ENCODE results near the gene CD300LB.

Gene CD300LB

GRCh38 chr17:74485841-74486240 is 45.4 kb downstream of the CD300LB start:
- Histone ChIP-seq H3K36me3 (ENCODE audit: control insufficient read depth, insufficient read depth, low read length, severe bottlenecking) (no peaks in the 10 kb centered on the region), H3K4me3 (ENCODE audit: low read length) (no peak overlapping the region), H3K9ac (ENCODE audit: low read length) (no peak overlapping the region), H3K27me3 (replicated peaks; ENCODE audit: control insufficient read depth, insufficient read depth, low read length) (peaks cover 49% of the 10 kb centered on the region), H3K9me3 (ENCODE audit: control insufficient read depth, low read length) (peaks cover 3% of the 10 kb centered on the region), H3K4me1 (ENCODE audit: control insufficient read depth, insufficient read depth, low read length) (no peaks in the 10 kb centered on the region)
- DNase-seq (ENCODE audit: low read depth): no peak

- no peaks in the 10 kb centered on the region for H3K36me3 ChIP-seq (ENCODE audit: control insufficient read depth, insufficient read depth, low read length, severe bottlenecking)
- H3K9me3 ChIP-seq (ENCODE audit: control insufficient read depth, low read length): peaks cover 3% of the 10 kb centered on the region
- no peaks in the 10 kb centered on the region for H3K4me1 ChIP-seq (ENCODE audit: control insufficient read depth, insufficient read depth, low read length)
- H3K27me3 ChIP-seq (replicated peaks; ENCODE audit: control insufficient read depth, insufficient read depth, low read length): peaks cover 53% of the 10 kb centered on the region
- DNase-seq (ENCODE audit: low read depth): no peak
- no peak overlapping the region for H3K4me3 ChIP-seq (ENCODE audit: low read length)
- H3K9ac ChIP-seq (ENCODE audit: low read length): no peak overlapping the region
These were observed 46.1 kb downstream of the CD300LB start for GRCh38 chr17:74485022-74485743.

- H3K9me3 ChIP-seq (ENCODE audit: control insufficient read depth, low read length): peaks cover 3% of the 10 kb centered on the region
- H3K4me3 ChIP-seq (ENCODE audit: low read length): no peak overlapping the region
- H3K27me3 ChIP-seq (replicated peaks; ENCODE audit: control insufficient read depth, insufficient read depth, low read length): peaks cover 57% of the 10 kb centered on the region
- H3K4me1 ChIP-seq (ENCODE audit: control insufficient read depth, insufficient read depth, low read length): no peaks in the 10 kb centered on the region
- no peak for DNase-seq (ENCODE audit: low read depth)
- H3K9ac ChIP-seq (ENCODE audit: low read length): no peak overlapping the region
- H3K36me3 ChIP-seq (ENCODE audit: control insufficient read depth, insufficient read depth, low read length, severe bottlenecking): no peaks in the 10 kb centered on the region
These were observed 47.2 kb downstream of the CD300LB start for GRCh38 chr17:74484066-74484465.

GRCh38 chr17:74481621-74482020 is 49.7 kb downstream of the CD300LB start:
- Histone ChIP-seq H3K36me3 (ENCODE audit: control insufficient read depth, insufficient read depth, low read length, severe bottlenecking) (no peaks in the 10 kb centered on the region), H3K27me3 (replicated peaks; ENCODE audit: control insufficient read depth, insufficient read depth, low read length) (peaks cover 73% of the 10 kb centered on the region), H3K9ac (ENCODE audit: low read length) (no peak overlapping the region), H3K4me3 (ENCODE audit: low read length) (no peak overlapping the region), H3K9me3 (ENCODE audit: control insufficient read depth, low read length) (no peaks in the 10 kb centered on the region), H3K4me1 (ENCODE audit: control insufficient read depth, insufficient read depth, low read length) (peaks cover 6% of the 10 kb centered on the region)
- no peak for DNase-seq (ENCODE audit: low read depth)

- H3K27me3 ChIP-seq (replicated peaks; ENCODE audit: control insufficient read depth, insufficient read depth, low read length): peaks cover 73% of the 10 kb centered on the region
- H3K9ac ChIP-seq (ENCODE audit: low read length): no peak overlapping the region
- H3K4me3 ChIP-seq (ENCODE audit: low read length): no peak overlapping the region
- peaks cover 6% of the 10 kb centered on the region for H3K4me1 ChIP-seq (ENCODE audit: control insufficient read depth, insufficient read depth, low read length)
- DNase-seq (ENCODE audit: low read depth): no peak
- no peaks in the 10 kb centered on the region for H3K36me3 ChIP-seq (ENCODE audit: control insufficient read depth, insufficient read depth, low read length, severe bottlenecking)
- H3K9me3 ChIP-seq (ENCODE audit: control insufficient read depth, low read length): peaks cover 10% of the 10 kb centered on the region
These were observed 51.0 kb downstream of the CD300LB start for GRCh38 chr17:74480290-74480689.

GRCh38 chr17:74478420-74479100 is 52.7 kb downstream of the CD300LB start:
- Histone ChIP-seq H3K9me3 (ENCODE audit: control insufficient read depth, low read length) (peaks cover 10% of the 10 kb centered on the region), H3K4me3 (ENCODE audit: low read length) (no peak overlapping the region), H3K4me1 (ENCODE audit: control insufficient read depth, insufficient read depth, low read length) (peaks cover 6% of the 10 kb centered on the region), H3K27me3 (replicated peaks; ENCODE audit: control insufficient read depth, insufficient read depth, low read length) (peaks cover 66% of the 10 kb centered on the region), H3K36me3 (ENCODE audit: control insufficient read depth, insufficient read depth, low read length, severe bottlenecking) (no peaks in the 10 kb centered on the region), H3K9ac (ENCODE audit: low read length) (no peak overlapping the region)
- no peak for DNase-seq (ENCODE audit: low read depth)

GRCh38 chr17:74477411-74477810 is 53.9 kb downstream of the CD300LB start:
- H3K9me3 ChIP-seq (ENCODE audit: control insufficient read depth, low read length): peaks cover 10% of the 10 kb centered on the region
- no peak for DNase-seq (ENCODE audit: low read depth)
- H3K4me3 ChIP-seq (ENCODE audit: low read length): no peak overlapping the region
- no peaks in the 10 kb centered on the region for H3K36me3 ChIP-seq (ENCODE audit: control insufficient read depth, insufficient read depth, low read length, severe bottlenecking)
- H3K9ac ChIP-seq (ENCODE audit: low read length): no peak overlapping the region
- peaks cover 6% of the 10 kb centered on the region for H3K4me1 ChIP-seq (ENCODE audit: control insufficient read depth, insufficient read depth, low read length)
- peaks cover 70% of the 10 kb centered on the region for H3K27me3 ChIP-seq (replicated peaks; ENCODE audit: control insufficient read depth, insufficient read depth, low read length)

GRCh38 chr17:74475189-74475588 is 56.1 kb downstream of the CD300LB start:
- Histone ChIP-seq H3K9me3 (ENCODE audit: control insufficient read depth, low read length) (peaks cover 10% of the 10 kb centered on the region), H3K27me3 (replicated peaks; ENCODE audit: control insufficient read depth, insufficient read depth, low read length) (peaks cover 67% of the 10 kb centered on the region)
- DNase-seq (ENCODE audit: low read depth): no peak

GRCh38 chr17:74474043-74474792 is 57.1 kb downstream of the CD300LB start:
- Histone ChIP-seq H3K4me1 (ENCODE audit: control insufficient read depth, insufficient read depth, low read length) (peaks cover 6% of the 10 kb centered on the region), H3K9me3 (ENCODE audit: control insufficient read depth, low read length) (peaks cover 10% of the 10 kb centered on the region), H3K36me3 (ENCODE audit: control insufficient read depth, insufficient read depth, low read length, severe bottlenecking) (no peaks in the 10 kb centered on the region), H3K9ac (ENCODE audit: low read length) (no peak overlapping the region), H3K27me3 (replicated peaks; ENCODE audit: control insufficient read depth, insufficient read depth, low read length) (peaks cover 63% of the 10 kb centered on the region), H3K4me3 (ENCODE audit: low read length) (no peak overlapping the region)
- DNase-seq (ENCODE audit: low read depth): no peak

More at GRCh38 chr17:74475189-74475588, 56.1 kb downstream of the CD300LB start:
- Histone ChIP-seq H3K36me3 (ENCODE audit: control insufficient read depth, insufficient read depth, low read length, severe bottlenecking) (no peaks in the 10 kb centered on the region), H3K4me1 (ENCODE audit: control insufficient read depth, insufficient read depth, low read length) (peaks cover 6% of the 10 kb centered on the region), H3K4me3 (ENCODE audit: low read length) (no peak overlapping the region), H3K9ac (ENCODE audit: low read length) (no peak overlapping the region)

GRCh38 chr17:74473294-74473693 is 58.0 kb downstream of the CD300LB start:
- peaks cover 10% of the 10 kb centered on the region for H3K9me3 ChIP-seq (ENCODE audit: control insufficient read depth, low read length)
- H3K36me3 ChIP-seq (ENCODE audit: control insufficient read depth, insufficient read depth, low read length, severe bottlenecking): no peaks in the 10 kb centered on the region
- H3K4me1 ChIP-seq (ENCODE audit: control insufficient read depth, insufficient read depth, low read length): peaks cover under 1% of the 10 kb centered on the region
- no peak overlapping the region for H3K4me3 ChIP-seq (ENCODE audit: low read length)
- H3K27me3 ChIP-seq (replicated peaks; ENCODE audit: control insufficient read depth, insufficient read depth, low read length): peaks cover 56% of the 10 kb centered on the region
- no peak overlapping the region for H3K9ac ChIP-seq (ENCODE audit: low read length)
- DNase-seq (ENCODE audit: low read depth): no peak

GRCh38 chr17:74472890-74473289 is 58.4 kb downstream of the CD300LB start:
- Histone ChIP-seq H3K4me1 (ENCODE audit: control insufficient read depth, insufficient read depth, low read length) (no peaks in the 10 kb centered on the region), H3K27me3 (replicated peaks; ENCODE audit: control insufficient read depth, insufficient read depth, low read length) (peaks cover 52% of the 10 kb centered on the region), H3K9me3 (ENCODE audit: control insufficient read depth, low read length) (peaks cover 10% of the 10 kb centered on the region), H3K9ac (ENCODE audit: low read length) (no peak overlapping the region), H3K4me3 (ENCODE audit: low read length) (no peak overlapping the region), H3K36me3 (ENCODE audit: control insufficient read depth, insufficient read depth, low read length, severe bottlenecking) (no peaks in the 10 kb centered on the region)
- DNase-seq (ENCODE audit: low read depth): no peak

All from adipocyte (in vitro differentiated cells).